Kidney epithelial cell (primary cell): ENCODE measurements around the gene C5orf58. TPM values are rescaled to one million over a fixed set of nuclear protein-coding genes. Genes with fewer than 3 reads are reported as not detected.
A peak's percentile ranks its signal among the peaks of the same experiment; 100 is the strongest.

Experiments
- DNase-seq: peaks from one replicate; pipeline ENCODE4 v3.0.0-alpha.2; 2010; ENCODE audit warnings: low read depth
- H3K27me3 ChIP-seq: 2 replicates; pipeline ENCODE4 v1.6.0; 2011; ENCODE audit warnings: low read length; ENCODE audit not compliant: control insufficient read depth, insufficient read depth
- H3K36me3 ChIP-seq: 2 replicates; pipeline ENCODE4 v1.5.1; 2011; ENCODE audit warnings: low read length; ENCODE audit not compliant: control insufficient read depth, insufficient read depth
- H3K4me3 ChIP-seq: 2 replicates; pipeline ENCODE4 v1.5.1; 2011; ENCODE audit warnings: low read depth, mild to moderate bottlenecking, control low read depth, low read length
- CTCF ChIP-seq: IDR thresholded peaks from 2 replicates; pipeline ENCODE4 v1.5.1; 2011; ENCODE audit warnings: mild to moderate bottlenecking, moderate library complexity, low read length, control low read depth, inconsistent platforms; ENCODE audit not compliant: insufficient read depth, poor library complexity, severe bottlenecking
- total RNA-seq: library from RNA; depleted of rRNA; stranded (reverse); fragments of >200 nt; gene quantifications from 2 replicates; pipeline ENCODE4 v1.2.3, GENCODE V29; 2015

Gene C5orf58
- total RNA-seq, 1 donor from 2014 or later, result not detected

GRCh38 chr5:170204202-170204601 is 28.6 kb upstream of the C5orf58 start:
- no peak for DNase-seq
- no peaks in the 10 kb centered on the region for H3K27me3 ChIP-seq
- no peaks in the 10 kb centered on the region for H3K36me3 ChIP-seq
- no peak overlapping the region for H3K4me3 ChIP-seq
- TF ChIP-seq CTCF, result no peak

- no peaks in the 10 kb centered on the region for H3K27me3 ChIP-seq
- H3K4me3 ChIP-seq, result no peak overlapping the region
- TF ChIP-seq CTCF, result no peak
- H3K36me3 ChIP-seq, result no peaks in the 10 kb centered on the region
- DNase-seq, result no peak
Observed at GRCh38 chr5:170206216-170206615, 26.6 kb upstream of the C5orf58 start.

GRCh38 chr5:170206958-170207357 is 25.8 kb upstream of the C5orf58 start:
- H3K4me3 ChIP-seq, result no peak overlapping the region
- TF ChIP-seq CTCF, result no peak
- DNase-seq, result no peak
- no peaks in the 10 kb centered on the region for H3K36me3 ChIP-seq
- no peaks in the 10 kb centered on the region for H3K27me3 ChIP-seq

- no peaks in the 10 kb centered on the region for H3K27me3 ChIP-seq
- DNase-seq, result no peak
- H3K4me3 ChIP-seq, result no peak overlapping the region
- no peak for TF ChIP-seq CTCF
- H3K36me3 ChIP-seq, result no peaks in the 10 kb centered on the region
Observed at GRCh38 chr5:170211575-170212334, 21.0 kb upstream of the C5orf58 start.

GRCh38 chr5:170216257-170216864 is 16.4 kb upstream of the C5orf58 start:
- H3K27me3 ChIP-seq, result no peaks in the 10 kb centered on the region
- H3K4me3 ChIP-seq, result no peak overlapping the region
- TF ChIP-seq CTCF, result peak; percentile 84
- no peaks in the 10 kb centered on the region for H3K36me3 ChIP-seq
- DNase-seq, result peak; percentile 44
